Measurements from ENCODE around the gene PRR19.

GRCh38 chr19:42273407-42274064, 28.4 kb upstream of the PRR19 start:
- TF ChIP-seq CTCF (IDR thresholded peaks at IDR 0.05): no peak
- TF ChIP-seq POLR2A (IDR thresholded peaks at IDR 0.05): no peak
